GM19193 (cell line): Measurements from ENCODE around the gene PCDHA13.
"Not testable (repeated sequence)": the region's sequence is repeated elsewhere in the genome, so short reads cannot be mapped to it uniquely, and the experiment has no call there.

Source experiments
- POLR2A ChIP-seq: IDR thresholded peaks from 4 replicates; pipeline ENCODE4 v1.6.1; 2011; ENCODE audit not compliant: insufficient read depth, insufficient read length; ENCODE audit errors: extremely low read depth

Gene PCDHA13, protein sequence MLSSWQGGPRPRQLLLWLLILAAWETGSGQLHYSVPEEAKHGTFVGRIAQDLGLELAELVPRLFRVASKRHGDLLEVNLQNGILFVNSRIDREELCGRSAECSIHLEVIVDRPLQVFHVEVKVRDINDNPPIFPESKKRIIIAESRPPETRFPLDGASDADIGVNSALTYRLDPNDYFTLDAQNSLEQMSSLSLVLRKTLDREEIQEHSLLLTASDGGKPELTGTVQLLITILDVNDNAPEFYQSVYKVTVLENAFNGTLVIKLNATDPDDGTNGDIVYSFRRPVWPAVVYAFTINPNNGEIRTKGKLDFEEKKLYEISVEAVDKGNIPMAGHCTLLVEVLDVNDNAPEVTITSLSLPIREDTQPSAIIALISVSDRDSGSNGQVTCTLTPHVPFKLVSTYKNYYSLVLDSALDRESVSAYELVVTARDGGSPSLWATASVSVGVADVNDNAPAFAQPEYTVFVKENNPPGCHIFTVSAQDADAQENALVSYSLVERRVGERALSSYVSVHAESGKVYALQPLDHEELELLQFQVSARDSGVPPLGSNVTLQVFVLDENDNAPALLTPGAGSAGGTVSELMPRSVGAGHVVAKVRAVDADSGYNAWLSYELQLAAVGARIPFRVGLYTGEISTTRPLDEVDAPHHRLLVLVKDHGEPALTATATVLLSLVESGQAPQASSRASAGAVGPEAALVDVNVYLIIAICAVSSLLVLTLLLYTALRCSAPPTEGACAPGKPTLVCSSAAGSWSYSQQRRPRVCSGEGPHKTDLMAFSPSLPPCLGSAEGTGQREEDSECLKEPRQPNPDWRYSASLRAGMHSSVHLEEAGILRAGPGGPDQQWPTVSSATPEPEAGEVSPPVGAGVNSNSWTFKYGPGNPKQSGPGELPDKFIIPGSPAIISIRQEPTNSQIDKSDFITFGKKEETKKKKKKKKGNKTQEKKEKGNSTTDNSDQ

DNA sequence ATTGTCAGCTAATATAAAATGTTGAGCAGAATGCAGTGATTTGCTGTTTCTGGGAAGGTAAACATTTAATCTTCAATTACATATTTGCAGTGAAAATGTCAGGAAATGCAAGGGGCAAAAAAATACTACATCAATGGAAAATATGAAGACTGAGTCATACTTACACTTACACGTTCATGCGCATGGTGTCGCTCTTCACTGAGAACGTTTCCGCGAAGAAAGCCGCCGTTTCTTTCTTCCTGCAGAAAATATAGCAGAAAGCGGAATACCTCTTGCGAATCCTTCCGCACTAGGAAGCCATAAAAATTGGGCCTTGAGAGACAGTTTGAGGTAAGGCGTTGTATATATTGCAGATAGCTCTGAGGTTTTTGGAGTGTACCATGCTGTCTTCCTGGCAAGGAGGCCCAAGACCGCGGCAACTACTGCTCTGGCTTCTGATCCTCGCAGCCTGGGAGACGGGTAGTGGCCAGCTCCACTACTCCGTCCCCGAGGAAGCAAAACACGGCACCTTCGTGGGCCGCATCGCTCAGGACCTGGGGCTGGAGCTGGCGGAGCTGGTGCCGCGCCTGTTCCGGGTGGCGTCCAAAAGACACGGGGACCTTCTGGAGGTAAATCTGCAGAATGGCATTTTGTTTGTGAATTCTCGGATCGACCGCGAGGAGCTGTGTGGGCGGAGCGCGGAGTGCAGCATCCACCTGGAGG, at the start of gene PCDHA13:
Gene PCDHA13 (plus strand): TSS at position 236 of the 702 bp plus-strand sequence. CDS start 145 bp downstream, at position 381.
- TF ChIP-seq POLR2A: no peak

DNA sequence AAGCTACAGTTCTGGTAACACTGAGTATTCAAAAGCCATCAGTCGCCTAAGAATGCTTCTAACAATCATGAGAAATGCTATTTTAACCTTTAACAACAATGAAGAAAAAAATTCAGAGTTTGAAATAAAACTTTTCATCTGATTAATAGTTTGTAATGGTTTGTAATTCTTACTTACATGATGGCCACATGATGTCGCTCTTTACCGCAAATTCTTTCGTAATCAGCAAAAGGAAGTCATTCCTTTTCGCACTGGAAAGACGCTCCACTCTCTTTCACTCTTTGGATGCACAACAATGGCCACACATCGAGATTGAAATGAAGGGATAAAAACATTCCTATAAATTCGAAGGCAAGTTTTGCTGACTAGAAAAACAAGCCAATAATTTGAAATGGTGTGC, 47.9 kb upstream of the PCDHA13 start, which contains the start of gene PCDHA7:
Gene PCDHA7 (plus strand): TSS at position 277 of the 400 bp plus-strand sequence. CDS start 115 bp downstream, at position 392.
- TF ChIP-seq POLR2A: no peak

DNA sequence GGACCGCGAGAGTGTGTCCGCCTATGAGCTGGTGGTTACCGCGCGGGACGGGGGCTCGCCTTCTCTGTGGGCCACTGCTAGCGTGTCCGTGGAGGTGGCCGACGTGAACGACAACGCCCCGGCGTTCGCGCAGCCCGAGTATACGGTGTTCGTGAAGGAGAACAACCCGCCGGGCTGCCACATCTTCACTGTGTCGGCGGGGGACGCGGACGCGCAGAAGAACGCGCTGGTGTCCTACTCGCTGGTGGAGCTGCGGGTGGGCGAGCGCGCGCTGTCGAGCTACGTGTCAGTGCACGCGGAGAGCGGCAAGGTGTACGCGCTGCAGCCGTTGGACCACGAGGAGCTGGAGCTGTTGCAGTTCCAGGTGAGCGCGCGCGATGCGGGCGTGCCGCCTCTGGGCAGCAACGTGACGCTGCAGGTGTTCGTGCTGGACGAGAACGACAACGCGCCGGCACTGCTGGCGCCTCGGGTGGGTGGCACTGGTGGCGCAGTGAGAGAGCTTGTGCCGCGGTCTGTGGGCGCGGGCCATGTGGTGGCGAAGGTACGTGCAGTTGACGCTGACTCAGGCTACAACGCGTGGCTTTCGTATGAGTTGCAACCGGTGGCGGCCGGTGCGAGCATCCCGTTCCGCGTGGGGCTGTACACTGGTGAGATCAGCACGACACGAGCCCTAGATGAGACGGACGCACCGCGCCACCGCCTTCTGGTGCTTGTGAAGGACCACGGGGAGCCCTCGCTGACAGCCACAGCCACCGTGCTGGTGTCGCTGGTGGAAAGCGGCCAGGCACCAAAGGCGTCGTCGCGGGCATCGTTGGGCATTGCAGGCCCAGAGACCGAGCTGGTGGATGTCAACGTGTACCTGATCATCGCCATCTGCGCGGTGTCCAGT, 46.1 kb upstream of the PCDHA13 start:
- no peak for TF ChIP-seq POLR2A

DNA sequence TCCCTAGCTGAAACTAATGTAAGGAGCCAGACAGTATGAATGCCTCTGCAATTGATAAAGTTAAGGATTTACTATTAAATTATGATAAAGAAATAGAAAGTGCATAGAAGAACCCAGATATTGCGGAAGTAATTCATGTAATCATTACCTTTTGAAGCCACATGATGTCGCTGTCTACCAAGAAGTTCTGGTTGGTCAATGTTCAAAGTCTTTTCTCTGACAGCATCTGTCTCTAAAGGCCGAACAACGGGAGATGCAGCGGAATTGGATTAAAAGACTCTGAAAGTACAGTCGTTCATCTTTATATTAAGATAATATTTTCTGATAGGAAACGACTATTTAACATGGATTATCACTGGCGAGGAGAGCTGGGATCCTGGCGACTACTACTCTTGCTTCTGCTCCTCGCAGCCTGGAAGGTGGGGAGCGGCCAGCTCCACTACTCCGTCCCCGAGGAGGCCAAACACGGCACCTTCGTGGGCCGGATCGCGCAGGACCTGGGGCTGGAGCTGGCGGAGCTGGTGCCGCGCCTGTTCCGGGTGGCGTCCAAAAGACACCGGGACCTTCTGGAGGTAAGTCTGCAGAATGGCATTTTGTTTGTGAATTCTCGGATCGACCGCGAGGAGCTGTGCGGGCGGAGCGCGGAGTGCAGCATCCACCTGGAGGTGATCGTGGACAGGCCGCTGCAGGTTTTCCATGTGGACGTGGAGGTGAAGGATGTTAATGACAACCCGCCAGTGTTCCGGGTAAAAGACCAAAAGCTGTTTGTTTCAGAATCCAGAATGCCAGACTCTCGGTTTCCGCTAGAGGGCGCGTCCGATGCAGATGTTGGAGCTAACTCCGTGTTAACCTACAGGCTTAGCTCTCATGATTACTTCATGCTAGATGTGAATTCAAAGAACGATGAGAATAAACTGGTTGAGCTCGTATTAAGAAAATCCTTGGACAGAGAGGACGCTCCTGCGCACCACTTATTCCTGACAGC, 40.7 kb upstream of the PCDHA13 start, which contains the start of gene PCDHA8:
Gene PCDHA8 (plus strand): TSS at position 210 of the 985 bp plus-strand sequence. CDS start 135 bp downstream, at position 345.
- TF ChIP-seq POLR2A: no peak

DNA sequence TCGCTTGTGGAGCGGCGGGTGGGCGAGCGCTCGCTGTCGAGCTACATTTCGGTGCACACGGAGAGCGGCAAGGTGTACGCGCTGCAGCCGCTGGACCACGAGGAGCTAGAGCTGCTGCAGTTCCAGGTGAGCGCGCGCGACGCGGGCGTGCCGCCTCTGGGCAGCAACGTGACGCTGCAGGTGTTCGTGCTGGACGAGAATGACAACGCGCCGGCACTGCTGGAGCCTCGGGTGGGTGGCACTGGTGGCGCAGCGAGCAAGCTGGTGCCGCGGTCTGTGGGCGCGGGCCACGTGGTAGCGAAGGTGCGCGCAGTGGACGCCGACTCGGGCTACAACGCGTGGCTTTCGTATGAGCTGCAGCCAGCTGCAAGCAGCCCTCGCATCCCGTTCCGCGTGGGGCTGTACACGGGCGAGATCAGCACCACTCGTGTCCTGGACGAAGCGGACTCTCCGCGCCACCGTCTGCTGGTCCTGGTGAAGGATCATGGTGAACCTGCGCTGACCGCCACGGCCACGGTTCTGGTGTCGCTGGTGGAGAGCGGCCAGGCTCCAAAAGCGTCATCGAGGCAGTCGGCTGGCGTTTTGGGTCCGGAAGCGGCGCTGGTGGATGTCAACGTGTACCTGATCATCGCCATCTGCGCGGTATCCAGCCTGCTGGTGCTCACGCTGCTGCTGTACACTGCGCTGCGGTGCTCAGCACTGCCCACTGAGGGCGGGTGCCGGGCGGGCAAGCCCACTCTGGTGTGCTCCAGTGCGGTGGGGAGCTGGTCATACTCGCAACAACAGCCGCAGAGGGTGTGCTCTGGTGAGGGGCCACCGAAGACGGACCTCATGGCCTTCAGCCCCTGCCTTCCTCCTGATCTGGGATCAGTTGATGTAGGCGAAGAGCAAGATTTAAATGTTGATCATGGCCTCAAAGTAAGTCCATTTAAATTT, 38.9 kb upstream of the PCDHA13 start:
- no peak for TF ChIP-seq POLR2A

DNA sequence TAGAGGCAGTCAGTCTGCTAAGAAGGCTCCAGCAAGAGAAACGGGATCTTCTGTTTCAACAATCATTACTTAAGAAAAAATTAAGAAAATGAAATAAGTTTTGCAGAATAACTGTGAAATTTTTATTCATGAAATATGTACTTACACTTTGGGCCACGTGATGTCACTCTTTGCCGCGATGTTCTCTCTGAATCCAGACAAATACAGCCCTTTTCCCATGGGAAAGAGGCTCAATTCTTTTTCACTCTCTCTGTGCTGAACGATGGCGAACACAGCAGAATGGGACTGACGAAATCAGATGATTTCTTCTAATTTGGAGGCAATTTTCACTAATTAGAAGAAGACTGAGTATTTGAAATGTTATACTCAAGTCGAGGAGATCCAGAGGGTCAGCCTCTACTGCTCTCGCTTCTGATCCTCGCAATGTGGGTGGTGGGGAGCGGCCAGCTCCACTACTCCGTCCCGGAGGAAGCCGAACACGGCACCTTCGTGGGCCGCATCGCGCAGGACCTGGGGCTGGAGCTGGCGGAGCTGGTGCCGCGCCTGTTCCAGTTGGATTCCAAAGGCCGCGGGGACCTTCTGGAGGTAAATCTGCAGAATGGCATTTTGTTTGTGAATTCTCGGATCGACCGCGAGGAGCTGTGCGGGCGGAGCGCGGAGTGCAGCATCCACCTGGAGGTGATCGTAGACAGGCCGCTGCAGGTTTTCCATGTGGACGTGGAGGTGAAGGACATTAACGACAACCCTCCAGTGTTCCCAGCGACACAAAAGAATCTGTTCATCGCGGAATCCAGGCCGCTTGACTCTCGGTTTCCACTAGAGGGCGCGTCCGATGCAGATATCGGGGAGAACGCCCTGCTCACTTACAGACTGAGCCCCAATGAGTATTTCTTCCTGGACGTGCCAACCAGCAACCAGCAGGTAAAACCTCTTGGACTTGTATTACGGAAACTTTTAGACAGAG, 33.5 kb upstream of the PCDHA13 start, which contains the start of gene PCDHA9:
Gene PCDHA9 (plus strand): TSS at position 244 of the 964 bp plus-strand sequence. CDS start 114 bp downstream, at position 358.
- TF ChIP-seq POLR2A: not testable (repeated sequence)

DNA sequence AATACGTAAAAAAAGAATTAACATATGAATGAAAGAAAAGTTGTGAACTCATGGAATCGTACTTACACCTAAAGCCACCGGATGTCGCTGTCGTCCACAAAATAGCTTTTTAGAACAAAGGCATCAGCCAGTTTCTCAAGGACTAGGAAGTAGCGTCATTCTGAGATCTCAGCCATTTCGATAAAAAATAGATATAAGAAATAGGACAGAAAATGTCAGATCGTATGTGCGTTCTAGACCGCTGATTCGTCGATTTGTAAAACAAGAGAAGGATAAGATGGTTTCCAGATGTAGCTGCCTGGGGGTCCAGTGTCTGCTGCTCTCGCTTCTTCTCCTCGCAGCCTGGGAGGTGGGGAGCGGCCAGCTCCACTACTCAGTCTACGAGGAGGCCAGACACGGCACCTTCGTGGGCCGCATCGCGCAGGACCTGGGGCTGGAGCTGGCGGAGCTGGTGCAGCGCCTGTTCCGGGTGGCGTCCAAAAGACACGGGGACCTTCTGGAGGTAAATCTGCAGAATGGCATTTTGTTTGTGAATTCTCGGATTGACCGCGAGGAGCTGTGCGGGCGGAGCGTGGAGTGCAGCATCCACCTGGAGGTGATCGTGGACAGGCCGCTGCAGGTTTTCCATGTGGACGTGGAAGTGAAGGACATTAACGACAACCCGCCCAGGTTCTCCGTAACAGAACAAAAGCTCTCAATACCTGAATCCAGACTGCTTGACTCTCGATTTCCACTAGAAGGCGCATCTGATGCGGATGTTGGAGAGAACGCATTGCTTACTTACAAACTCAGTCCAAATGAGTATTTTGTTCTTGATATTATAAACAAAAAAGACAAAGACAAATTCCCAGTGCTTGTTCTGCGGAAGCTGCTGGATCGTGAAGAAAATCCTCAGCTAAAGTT, 25.9 kb upstream of the PCDHA13 start, which contains the start of gene PCDHA10:
Gene PCDHA10 (plus strand): TSS at position 126 of the 903 bp plus-strand sequence. CDS start 152 bp downstream, at position 278.
- TF ChIP-seq POLR2A: no peak

DNA sequence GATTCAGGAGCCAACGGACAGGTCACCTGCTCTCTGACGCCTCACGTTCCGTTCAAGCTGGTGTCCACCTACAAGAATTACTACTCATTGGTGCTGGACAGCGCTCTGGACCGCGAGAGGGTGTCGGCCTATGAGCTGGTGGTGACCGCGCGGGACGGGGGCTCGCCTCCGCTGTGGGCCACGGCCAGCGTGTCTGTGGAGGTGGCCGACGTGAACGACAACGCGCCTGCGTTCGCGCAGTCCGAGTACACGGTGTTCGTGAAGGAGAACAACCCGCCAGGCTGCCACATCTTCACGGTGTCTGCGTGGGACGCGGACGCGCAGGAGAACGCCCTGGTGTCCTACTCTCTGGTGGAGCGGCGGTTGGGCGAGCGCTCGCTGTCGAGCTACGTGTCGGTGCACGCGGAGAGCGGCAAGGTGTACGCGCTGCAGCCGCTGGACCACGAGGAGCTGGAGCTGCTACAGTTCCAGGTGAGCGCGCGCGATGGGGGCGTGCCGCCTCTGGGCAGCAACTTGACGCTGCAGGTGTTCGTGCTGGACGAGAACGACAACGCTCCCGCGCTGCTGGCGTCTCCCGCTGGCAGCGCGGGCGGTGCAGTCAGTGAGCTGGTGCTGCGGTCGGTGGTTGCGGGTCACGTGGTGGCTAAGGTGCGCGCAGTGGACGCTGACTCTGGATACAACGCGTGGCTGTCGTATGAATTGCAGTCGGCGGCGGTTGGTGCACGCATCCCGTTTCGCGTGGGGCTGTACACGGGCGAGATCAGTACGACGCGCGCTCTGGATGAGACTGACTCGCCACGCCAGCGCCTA, 24.5 kb upstream of the PCDHA13 start:
- TF ChIP-seq POLR2A: no peak

DNA sequence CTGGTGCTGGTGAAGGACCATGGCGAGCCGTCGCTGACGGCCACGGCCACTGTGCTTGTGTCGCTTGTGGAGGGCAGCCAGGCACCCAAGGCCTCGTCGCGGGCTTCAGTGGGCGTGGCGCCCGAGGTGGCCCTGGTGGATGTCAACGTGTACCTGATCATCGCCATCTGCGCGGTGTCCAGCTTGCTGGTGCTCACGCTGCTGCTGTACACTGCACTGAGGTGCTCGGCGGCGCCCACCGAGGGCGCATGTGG, 24.0 kb upstream of the PCDHA13 start:
- TF ChIP-seq POLR2A: no peak
